ENCODE data around the gene FAM209A. TPM values are rescaled to one million over a fixed set of nuclear protein-coding genes. Genes with fewer than 3 reads are reported as not detected.
"Not testable (repeated sequence)": the region's sequence is repeated elsewhere in the genome, so short reads cannot be mapped to it uniquely, and the experiment has no call there.

The FAM209A gene
- total RNA-seq, 1 experiment from 2014 or later = 0.28 TPM

GRCh38 chr20:56554869-56555268 is 30.3 kb downstream of the FAM209A start:
- H3K4me3 Mint-ChIP-seq = no peak overlapping the region
- no peak for DNase-seq (ENCODE audit: low spot score)

GRCh38 chr20:56558968-56559367 is 34.4 kb downstream of the FAM209A start:
- Mint-ChIP-seq H3K27me3 (ENCODE audit: low read depth) (no peaks in the 10 kb centered on the region), H3K9me3 (no peaks in the 10 kb centered on the region), H3K4me1 (peaks cover 8% of the 10 kb centered on the region), H3K4me3 (no peak overlapping the region), H3K27ac (0 out of 2 replicates have a peak overlapping the region, but pooled peaks have one; percentile 34), H3K36me3 (no peaks in the 10 kb centered on the region)
- TF ChIP-seq FOXP4 (CRISPR knock-in tag; IDR thresholded peaks at IDR 0.05) (no peak), E2F1 (CRISPR knock-in tag; IDR thresholded peaks at IDR 0.05) (no peak), SMAD3 (CRISPR knock-in tag; IDR thresholded peaks at IDR 0.05; ENCODE audit: borderline replicate concordance) (no peak), IRF1 (CRISPR knock-in tag; IDR thresholded peaks at IDR 0.05) (no peak), HMGA2 (CRISPR knock-in tag; IDR thresholded peaks at IDR 0.05) (no peak), EMX1 (CRISPR knock-in tag; IDR thresholded peaks at IDR 0.05) (no peak), NR1H2 (CRISPR knock-in tag; IDR thresholded peaks at IDR 0.05) (no peak), NFE2L1 (CRISPR knock-in tag; IDR thresholded peaks at IDR 0.05) (no peak), MYBL2 (CRISPR knock-in tag; IDR thresholded peaks at IDR 0.05) (no peak), ZNF219 (CRISPR knock-in tag; IDR thresholded peaks at IDR 0.05; ENCODE audit: borderline replicate concordance) (no peak), ETV6 (CRISPR knock-in tag; IDR thresholded peaks at IDR 0.05) (no peak), GTF2I (CRISPR knock-in tag; conservative IDR thresholded peaks at IDR 0.05) (no peak), NR3C1 (CRISPR knock-in tag; conservative IDR thresholded peaks at IDR 0.05; ENCODE audit: low read depth) (no peak)
- DNase-seq (ENCODE audit: low spot score) = no peak
- CTCF ChIA-PET = interaction anchor here (0.8 kb wide), 1 partner anchor 8 kb away, joined by 7 read pairs; no protein-coding TSS in a partner anchor
- POLR2A ChIA-PET = no interaction called here
- no peak for ATAC-seq

More at GRCh38 chr20:56554869-56555268, 30.3 kb downstream of the FAM209A start:
- H3K27ac Mint-ChIP-seq = peak overlapping the region; percentile 9; the same call in 1 of the 2 replicates
- peaks cover 8% of the 10 kb centered on the region for H3K4me1 Mint-ChIP-seq
- no peak for TF ChIP-seq ZNF121 (CRISPR knock-in tag; IDR thresholded peaks at IDR 0.05)
- no peak for TF ChIP-seq USF2 (CRISPR knock-in tag; IDR thresholded peaks at IDR 0.05)
- no peak for TF ChIP-seq ZNF416 (CRISPR knock-in tag; IDR thresholded peaks at IDR 0.05)
- no peak for TF ChIP-seq NR2C2 (CRISPR knock-in tag; IDR thresholded peaks at IDR 0.05)
- TF ChIP-seq ZMAT4 (CRISPR knock-in tag; IDR thresholded peaks at IDR 0.05) = no peak
- TF ChIP-seq OVOL2 (CRISPR knock-in tag; IDR thresholded peaks at IDR 0.05; ENCODE audit: borderline replicate concordance) = no peak
- no peak for TF ChIP-seq ATF1 (CRISPR knock-in tag; IDR thresholded peaks at IDR 0.05)
- TF ChIP-seq TP53 (CRISPR knock-in tag; IDR thresholded peaks at IDR 0.05) = no peak
- no peak for TF ChIP-seq IRF2 (CRISPR knock-in tag; IDR thresholded peaks at IDR 0.05; ENCODE audit: borderline replicate concordance, low read depth)
- no peak for TF ChIP-seq TCF7 (CRISPR knock-in tag; IDR thresholded peaks at IDR 0.05; ENCODE audit: low read depth)
- no peak for TF ChIP-seq CTCF (IDR thresholded peaks at IDR 0.05)
- TF ChIP-seq ZNF138 (CRISPR knock-in tag; conservative IDR thresholded peaks at IDR 0.05) = no peak
- H3K9me3 Mint-ChIP-seq = no peaks in the 10 kb centered on the region
- no peaks in the 10 kb centered on the region for H3K36me3 Mint-ChIP-seq
- no peaks in the 10 kb centered on the region for H3K27me3 Mint-ChIP-seq (ENCODE audit: low read depth)
- peak; percentile 73 for ATAC-seq
- POLR2A ChIA-PET = no interaction called here
- CTCF ChIA-PET = no interaction called here

GRCh38 chr20:56564526-56564925 is 40.0 kb downstream of the FAM209A start:
- H3K9me3 Mint-ChIP-seq; H3K27me3 Mint-ChIP-seq (ENCODE audit: low read depth); POLR2A ChIA-PET; H3K4me1 Mint-ChIP-seq; H3K27ac Mint-ChIP-seq; ATAC-seq; H3K36me3 Mint-ChIP-seq; H3K4me3 Mint-ChIP-seq; DNase-seq (ENCODE audit: low spot score): not testable (repeated sequence)
- CTCF ChIA-PET = interaction anchor here (2.8 kb wide), 1 partner anchor 14 kb away, joined by 12 read pairs; no protein-coding TSS in a partner anchor
